ENCODE measurements around the gene KRTAP19-4.
"Not testable (repeated sequence)": the region's sequence is repeated elsewhere in the genome, so short reads cannot be mapped to it uniquely, and the experiment has no call there.

The KRTAP19-4 gene

DNA sequence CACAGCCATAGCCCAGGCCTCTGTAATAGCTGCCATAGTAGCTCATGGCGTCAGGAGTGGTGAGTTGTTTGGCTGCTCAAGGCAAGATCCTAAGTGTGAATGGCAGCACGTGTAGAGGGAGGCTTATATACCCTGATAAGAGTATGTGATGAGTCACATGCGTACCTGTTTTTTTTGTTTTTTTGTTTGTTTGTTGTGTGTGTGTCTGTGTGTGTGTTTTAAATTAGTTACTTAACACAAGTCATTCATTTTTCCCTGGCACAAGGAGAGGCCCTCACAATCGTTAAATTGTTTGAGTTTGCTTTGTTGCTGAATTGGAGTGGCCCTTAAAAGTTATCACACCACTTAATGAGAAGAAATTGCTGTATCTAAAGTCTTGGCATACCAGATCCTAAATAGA lies at the start of gene KRTAP19-4:
TSS of gene KRTAP19-4 (minus strand) at position 101 of the 400 bp plus-strand sequence. CDS start at position 46, 55 bp downstream.
- no peak for TF ChIP-seq FOXM1 (IDR thresholded peaks at IDR 0.05; ENCODE audit: borderline replicate concordance)
- no peak for TF ChIP-seq TARDBP (IDR thresholded peaks at IDR 0.05)
- TF ChIP-seq SP1 (IDR thresholded peaks at IDR 0.05), result no peak
- no peak for TF ChIP-seq CTBP1 (IDR thresholded peaks at IDR 0.05; ENCODE audit: borderline replicate concordance)
- no peak for TF ChIP-seq ELF4 (IDR thresholded peaks at IDR 0.05)
- TF ChIP-seq, protein P1, sequence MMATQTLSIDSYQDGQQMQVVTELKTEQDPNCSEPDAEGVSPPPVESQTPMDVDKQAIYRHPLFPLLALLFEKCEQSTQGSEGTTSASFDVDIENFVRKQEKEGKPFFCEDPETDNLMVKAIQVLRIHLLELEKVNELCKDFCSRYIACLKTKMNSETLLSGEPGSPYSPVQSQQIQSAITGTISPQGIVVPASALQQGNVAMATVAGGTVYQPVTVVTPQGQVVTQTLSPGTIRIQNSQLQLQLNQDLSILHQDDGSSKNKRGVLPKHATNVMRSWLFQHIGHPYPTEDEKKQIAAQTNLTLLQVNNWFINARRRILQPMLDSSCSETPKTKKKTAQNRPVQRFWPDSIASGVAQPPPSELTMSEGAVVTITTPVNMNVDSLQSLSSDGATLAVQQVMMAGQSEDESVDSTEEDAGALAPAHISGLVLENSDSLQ (IDR thresholded peaks at IDR 0.05), result no peak
- TF ChIP-seq ZNF384 (IDR thresholded peaks at IDR 0.05), result no peak
- TF ChIP-seq FOXA1 (IDR thresholded peaks at IDR 0.05), result no peak
- no peak for TF ChIP-seq SUZ12 (IDR thresholded peaks at IDR 0.05)
- TF ChIP-seq FOXK2 (IDR thresholded peaks at IDR 0.05), result no peak
- no peak for TF ChIP-seq BHLHE40 (IDR thresholded peaks at IDR 0.05; ENCODE audit: borderline replicate concordance)
- TF ChIP-seq L3MBTL2 (conservative IDR thresholded peaks at IDR 0.05), result no peak
- no peak for DNase-seq (ENCODE audit: extremely low spot score)
- POLR2A ChIA-PET, result no interaction called here
- CTCF ChIA-PET, result interaction anchor here (1.0 kb wide), 1 partner anchor 9 kb away, joined by 4 read pairs; no protein-coding TSS in a partner anchor

DNA sequence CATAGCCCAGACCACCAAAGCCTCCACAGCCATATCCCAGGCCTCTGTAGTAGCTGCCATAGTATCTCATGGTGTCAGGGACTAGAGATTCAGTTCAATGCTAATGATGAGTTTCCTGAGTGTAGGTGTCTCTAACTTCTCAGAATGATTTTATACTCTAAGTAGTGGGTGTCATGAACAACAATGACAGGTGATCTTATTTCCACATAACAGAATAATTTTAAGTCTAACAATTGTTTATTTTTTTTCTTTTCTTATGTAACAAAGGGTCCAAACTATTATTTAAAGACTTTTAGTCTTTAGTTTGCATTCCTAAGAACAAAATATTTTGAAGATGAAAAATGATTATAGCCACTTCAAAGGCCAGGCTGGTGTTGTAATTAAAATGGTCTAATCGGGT lies 44.8 kb upstream of the KRTAP19-4 start, which contains the start of gene KRTAP19-6:
TSS of gene KRTAP19-6 (minus strand) at position 101 of the 400 bp plus-strand sequence. CDS start at position 70, 31 bp downstream.
- no peak for DNase-seq (ENCODE audit: extremely low spot score)
- TF ChIP-seq ARNT (IDR thresholded peaks at IDR 0.05) (no peak), SP1 (IDR thresholded peaks at IDR 0.05) (no peak)
- POLR2A ChIA-PET, result no interaction called here
- CTCF ChIA-PET, result interaction anchor here (0.6 kb wide), 1 partner anchor 292 kb away, joined by 3 read pairs; no protein-coding TSS in a partner anchor

DNA sequence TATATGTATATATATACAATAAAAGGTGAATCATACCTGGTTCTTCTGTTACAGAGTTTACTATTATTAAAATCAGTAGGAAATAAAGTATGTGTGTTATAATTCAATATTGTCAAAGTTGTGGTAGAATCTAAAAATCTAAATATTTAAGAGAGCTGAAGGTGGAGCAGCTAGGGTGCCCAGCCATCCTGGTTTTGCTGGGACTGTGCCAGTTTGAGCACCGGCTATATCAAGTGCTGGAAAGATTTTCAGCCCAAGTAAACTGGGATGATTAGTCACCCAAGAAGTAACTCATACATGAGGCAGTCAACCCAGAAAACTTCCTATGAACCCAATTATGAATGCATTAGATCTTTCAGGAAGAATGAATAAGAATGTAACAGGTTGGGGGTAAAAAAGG lies 21.9 kb upstream of the KRTAP19-4 start:
- DNase-seq (ENCODE audit: extremely low spot score), result no peak
- TF ChIP-seq TARDBP (IDR thresholded peaks at IDR 0.05) (no peak), BHLHE40 (IDR thresholded peaks at IDR 0.05; ENCODE audit: borderline replicate concordance) (no peak), L3MBTL2 (conservative IDR thresholded peaks at IDR 0.05) (no peak), SP1 (IDR thresholded peaks at IDR 0.05) (no peak), HDGF (IDR thresholded peaks at IDR 0.05; ENCODE audit: borderline replicate concordance) (no peak)
- ChIA-PET POLR2A (no interaction called here), CTCF (no interaction called here)

GRCh38 chr21:30515681-30516080 lies 18.7 kb upstream of the KRTAP19-4 start:
- ChIA-PET POLR2A (no interaction called here), CTCF (no interaction called here)
- DNase-seq (ENCODE audit: extremely low spot score), result no peak
- TF ChIP-seq FOXA1 (IDR thresholded peaks at IDR 0.05) (no peak), NFRKB (IDR thresholded peaks at IDR 0.05) (no peak), LEF1 (IDR thresholded peaks at IDR 0.05; ENCODE audit: borderline replicate concordance) (no peak), ARNT (IDR thresholded peaks at IDR 0.05) (no peak), SP1 (IDR thresholded peaks at IDR 0.05) (no peak), L3MBTL2 (conservative IDR thresholded peaks at IDR 0.05) (no peak), FOXK2 (IDR thresholded peaks at IDR 0.05) (no peak)

DNA sequence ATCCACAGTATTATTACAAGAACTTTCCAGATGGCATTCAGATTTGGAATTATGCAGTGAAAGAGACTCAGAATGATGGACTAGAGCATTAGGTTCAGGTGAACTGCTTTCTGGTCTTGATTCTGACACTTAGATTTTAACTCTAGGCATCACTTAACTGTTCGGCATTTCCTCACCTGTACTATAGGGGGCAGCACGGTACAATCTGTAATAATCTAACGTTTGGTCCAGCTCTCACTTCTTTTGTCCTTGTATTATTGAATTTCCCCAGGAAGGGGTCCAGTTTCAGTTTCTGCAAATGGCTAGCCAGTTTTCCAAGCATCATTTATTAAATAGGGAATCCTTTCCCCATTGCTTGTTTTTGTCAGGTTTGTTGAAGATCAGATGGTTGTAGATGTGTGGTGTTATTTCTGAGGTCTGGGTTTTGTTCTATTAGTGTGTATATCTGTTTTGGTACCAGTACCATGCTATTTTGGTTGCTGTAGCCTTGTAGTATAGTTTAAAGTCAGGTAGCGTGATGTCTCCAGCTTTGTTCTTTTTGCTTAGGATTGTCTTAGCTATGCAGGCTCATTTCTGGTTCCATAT lies 8.7 kb upstream of the KRTAP19-4 start:
- DNase-seq (ENCODE audit: extremely low spot score); POLR2A ChIA-PET: not testable (repeated sequence)
- CTCF ChIA-PET, result interaction anchor here (0.6 to 1.2 kb wide), 3 partner anchors 8 to 1494 kb away, joined by 3 to 4 read pairs (median 4); partner anchors contain the start of gene KRTAP19-4

- CTCF ChIA-PET, result interaction anchor here (0.6 kb wide), 1 partner anchor 1667 kb away, joined by 3 read pairs; no protein-coding TSS in a partner anchor
- POLR2A ChIA-PET, result no interaction called here
- DNase-seq (ENCODE audit: extremely low spot score), result no peak
- no peak for TF ChIP-seq ELF4 (IDR thresholded peaks at IDR 0.05)
- TF ChIP-seq L3MBTL2 (conservative IDR thresholded peaks at IDR 0.05), result no peak
- no peak for TF ChIP-seq NFRKB (IDR thresholded peaks at IDR 0.05)
- TF ChIP-seq LEF1 (IDR thresholded peaks at IDR 0.05; ENCODE audit: borderline replicate concordance), result no peak
- no peak for TF ChIP-seq FOXK2 (IDR thresholded peaks at IDR 0.05)
- TF ChIP-seq ZNF384 (IDR thresholded peaks at IDR 0.05), result no peak
- TF ChIP-seq, protein P1 (IDR thresholded peaks at IDR 0.05), result no peak
- no peak for TF ChIP-seq CTBP1 (IDR thresholded peaks at IDR 0.05; ENCODE audit: borderline replicate concordance)
- no peak for TF ChIP-seq SP1 (IDR thresholded peaks at IDR 0.05)
- TF ChIP-seq FOXM1 (IDR thresholded peaks at IDR 0.05; ENCODE audit: borderline replicate concordance), result no peak
- TF ChIP-seq BHLHE40 (IDR thresholded peaks at IDR 0.05; ENCODE audit: borderline replicate concordance), result no peak
- TF ChIP-seq ARNT (IDR thresholded peaks at IDR 0.05), result no peak
Observed at GRCh38 chr21:30502041-30502440, 5.1 kb upstream of the KRTAP19-4 start, which contains the start of gene KRTAP19-5. Gene KRTAP19-5 (minus strand): TSS chr21:30502141. CDS start chr21:30502090, 51 bp downstream.

DNA sequence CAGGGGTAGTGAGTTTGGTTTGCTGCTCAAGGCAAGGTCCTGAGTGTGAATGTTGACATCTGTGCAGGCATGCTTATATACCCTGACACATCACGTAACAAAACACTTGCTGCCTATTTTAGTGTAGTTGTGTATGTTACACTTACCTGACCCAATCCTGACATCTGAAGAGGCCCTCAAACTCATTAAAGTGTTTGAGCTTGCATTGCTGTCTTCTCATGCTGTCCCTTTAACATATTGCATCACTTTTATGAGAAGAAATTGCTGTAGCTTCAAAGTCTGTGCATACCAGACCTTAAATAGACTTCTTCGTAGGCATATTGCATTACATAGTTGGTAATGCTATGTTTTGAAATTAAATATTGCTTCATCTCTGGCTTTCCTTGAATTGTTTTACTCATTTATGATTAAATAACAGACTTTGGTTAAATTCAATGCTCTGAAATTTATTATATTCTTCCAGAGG lies 5.0 kb downstream of the KRTAP19-4 start, which contains the start of gene KRTAP19-3:
TSS of gene KRTAP19-3 (minus strand) at position 51 of the 466 bp plus-strand sequence. CDS start 56 bp downstream, outside the sequence.
- CTCF ChIA-PET, result interaction anchor here (1.2 kb wide), 1 partner anchor 12 kb away, joined by 3 read pairs; the partner anchor contains the start of gene KRTAP19-1
- POLR2A ChIA-PET, result no interaction called here
- DNase-seq (ENCODE audit: extremely low spot score), result no peak
- TF ChIP-seq FOXA1 (IDR thresholded peaks at IDR 0.05) (no peak), TARDBP (IDR thresholded peaks at IDR 0.05) (no peak)

GRCh38 chr21:30487336-30487735 lies 9.6 kb downstream of the KRTAP19-4 start, which contains the start of gene KRTAP19-2:
Gene KRTAP19-2 (minus strand): TSS chr21:30487436. CDS start chr21:30487348, 88 bp downstream.
- no peak for DNase-seq (ENCODE audit: extremely low spot score)
- CTCF ChIA-PET, result no interaction called here
- POLR2A ChIA-PET, result no interaction called here
- TF ChIP-seq TARDBP (IDR thresholded peaks at IDR 0.05), result no peak
- no peak for TF ChIP-seq L3MBTL2 (conservative IDR thresholded peaks at IDR 0.05)
- TF ChIP-seq HDGF (IDR thresholded peaks at IDR 0.05; ENCODE audit: borderline replicate concordance), result no peak
- no peak for TF ChIP-seq FOXA1 (IDR thresholded peaks at IDR 0.05)
